GM18951 (cell line): ENCODE data around the gene RELB.
"Not testable (repeated sequence)": the region's sequence is repeated elsewhere in the genome, so short reads cannot be mapped to it uniquely, and the experiment has no call there.

ENCODE experiments used
- POLR2A ChIP-seq: IDR thresholded peaks from 4 replicates; pipeline ENCODE4 v1.6.1; 2011; ENCODE audit warnings: mild to moderate bottlenecking; ENCODE audit not compliant: insufficient read length, insufficient read depth; ENCODE audit errors: extremely low read depth
- in situ Hi-C: fragments of 300-500 bp; cut with MboI; formaldehyde crosslinking; loops from one replicate; pipeline ENCODE4 v1.12.0; 2022; ENCODE audit warnings: low sequenced_read_pairs, mixed read lengths, inconsistent platforms; ENCODE audit not compliant: unreplicated experiment

Gene RELB

DNA sequence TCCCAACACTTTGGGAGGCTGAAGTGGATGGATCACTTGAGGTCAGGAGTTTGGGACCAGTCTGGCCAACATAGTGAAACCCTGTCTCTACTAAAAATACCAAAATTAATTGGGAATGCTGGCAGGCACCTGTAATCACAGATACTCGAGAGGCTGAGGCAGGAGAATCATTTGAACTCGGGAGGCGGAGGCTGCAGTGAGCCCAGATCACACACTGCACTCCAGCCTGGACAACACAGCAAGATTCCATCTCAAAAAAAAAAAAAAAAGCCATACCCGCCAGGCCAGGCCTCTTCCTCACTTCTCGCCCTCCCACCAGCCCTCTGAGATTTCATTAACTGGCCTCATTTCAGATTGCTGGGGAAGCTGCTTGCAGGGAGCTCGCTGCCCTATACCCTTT, 7.7 kb upstream of the RELB start:
- no peak for TF ChIP-seq POLR2A
- in situ Hi-C loops: loop anchor here (5.0 kb wide), 1 partner anchor 64 kb away; no protein-coding TSS in a partner anchor

- in situ Hi-C loops: loop anchor here (5.0 kb wide), 1 partner anchor 63 kb away; no protein-coding TSS in a partner anchor
- TF ChIP-seq POLR2A: no peak
Observed at GRCh38 chr19:44993926-44994537, 7.2 kb upstream of the RELB start.

DNA sequence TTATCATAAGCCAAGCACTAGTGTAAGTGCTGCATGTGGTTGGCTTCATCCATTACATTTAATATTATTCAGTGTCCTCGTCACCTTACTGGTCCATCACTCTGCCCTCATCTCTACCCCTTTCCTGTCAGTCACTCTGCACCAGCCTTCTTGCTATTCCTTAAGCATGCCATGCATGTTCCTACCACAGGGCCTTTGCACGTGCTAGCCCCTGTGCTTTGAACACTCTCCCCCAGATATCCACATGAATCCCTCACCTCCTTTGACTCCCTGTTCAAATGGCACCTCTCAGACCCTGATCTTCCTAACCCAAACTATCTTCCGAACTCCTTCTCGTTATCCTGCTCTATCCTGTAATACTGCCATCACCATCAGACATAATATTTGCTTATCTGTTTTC, 3.2 kb upstream of the RELB start:
- in situ Hi-C loops: no loop called here
- no peak for TF ChIP-seq POLR2A

- in situ Hi-C loops: not testable (repeated sequence)
Observed at GRCh38 chr19:44999131-44999925, 1.9 kb upstream of the RELB start.

GRCh38 chr19:45000665-45001064, 599 bp upstream of the RELB start:
- in situ Hi-C loops: not testable (repeated sequence)

- in situ Hi-C loops: no loop called here
- TF ChIP-seq POLR2A: no peak
Observed at GRCh38 chr19:45003485-45003884, 2.2 kb downstream of the RELB start.

- TF ChIP-seq POLR2A: no peak
- in situ Hi-C loops: no loop called here
Observed at GRCh38 chr19:45005787-45006186, 4.5 kb downstream of the RELB start.

GRCh38 chr19:45008552-45008951, 7.3 kb downstream of the RELB start:
- in situ Hi-C loops: no loop called here
- no peak for TF ChIP-seq POLR2A

GRCh38 chr19:45009625-45010255, 8.5 kb downstream of the RELB start:
- TF ChIP-seq POLR2A: no peak
- in situ Hi-C loops: no loop called here

GRCh38 chr19:45010306-45010705, 9.0 kb downstream of the RELB start:
- in situ Hi-C loops: no loop called here
- TF ChIP-seq POLR2A: no peak

- in situ Hi-C loops: no loop called here
Observed at GRCh38 chr19:45011959-45012358, 10.7 kb downstream of the RELB start.

DNA sequence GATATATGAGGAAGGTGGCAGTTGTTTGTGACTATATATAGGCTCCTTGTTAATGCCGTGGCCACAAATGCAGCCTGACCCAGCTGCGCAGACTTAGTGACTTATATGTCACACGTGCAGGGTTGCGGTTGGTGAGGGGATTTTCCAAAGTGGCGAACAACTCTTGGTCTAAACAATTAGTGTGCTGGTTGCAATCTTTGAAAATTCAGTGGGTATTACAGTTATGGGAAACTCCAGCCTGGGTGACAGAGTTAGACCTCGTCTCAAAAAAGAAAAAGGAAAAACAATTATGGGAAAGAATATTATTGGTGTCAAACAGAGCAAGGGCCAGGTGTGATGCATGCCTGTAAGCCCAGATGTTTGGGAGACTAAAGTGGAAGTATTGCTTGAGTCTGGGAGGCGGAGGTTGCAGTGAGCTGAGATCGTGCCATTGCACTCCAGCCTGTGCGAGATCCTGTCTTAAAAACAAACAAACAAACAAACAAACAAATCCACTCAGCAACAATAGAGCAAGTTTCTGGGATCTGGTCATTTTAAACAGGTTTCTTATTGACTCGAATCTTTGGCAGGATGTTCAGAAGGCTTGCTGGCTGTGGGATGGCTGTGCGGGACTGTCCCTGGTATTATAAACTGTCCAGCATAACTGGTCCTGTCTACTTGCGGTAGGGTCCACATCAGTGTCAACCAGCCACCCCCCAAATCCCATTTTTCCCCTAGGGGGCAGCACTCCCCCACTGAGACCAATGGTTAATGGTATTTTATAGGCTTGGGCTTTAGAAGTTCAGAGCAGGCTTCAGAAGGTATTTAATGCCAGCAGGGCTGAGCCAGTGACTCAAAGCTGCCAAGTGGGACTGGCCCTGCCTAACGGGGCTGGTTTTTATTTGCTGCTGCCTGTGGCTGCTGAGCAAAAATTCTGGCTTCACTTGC, 15.4 kb downstream of the RELB start:
- in situ Hi-C loops: no loop called here
- no peak for TF ChIP-seq POLR2A

More at GRCh38 chr19:45011959-45012358, 10.7 kb downstream of the RELB start:
- no peak for TF ChIP-seq POLR2A

- in situ Hi-C loops: no loop called here
- TF ChIP-seq POLR2A: no peak
Observed at GRCh38 chr19:45019187-45019586, 17.9 kb downstream of the RELB start.
